MM.1S (cell line): Measurements from ENCODE around the gene BFAR.
"Not testable (repeated sequence)": the region's sequence is repeated elsewhere in the genome, so short reads cannot be mapped to it uniquely, and the experiment has no call there.

Experiments
- DNase-seq: peaks from one replicate; pipeline ENCODE4 v3.0.0-alpha.2; 2015
- H2AFZ ChIP-seq: fragments of 300-600 bp; sonication (generic); 2 replicates; pipeline ENCODE4 v1.6.0; 2016; ENCODE audit warnings: antibody characterized with exemption, low read length
- H3F3A ChIP-seq: fragments of 300-600 bp; sonication (generic); 2 replicates; pipeline ENCODE4 v1.6.1; 2016; ENCODE audit warnings: mild to moderate bottlenecking, antibody characterized with exemption, low read length, moderate library complexity, mixed read lengths; ENCODE audit not compliant: insufficient read depth
- H3K27ac ChIP-seq: fragments of 300-600 bp; sonication (generic); 2 replicates; pipeline ENCODE4 v1.5.1; 2016; ENCODE audit warnings: mild to moderate bottlenecking, low read length
- H3K27me3 ChIP-seq: fragments of 300-600 bp; sonication (generic); replicated peaks from 2 replicates; pipeline ENCODE4 v1.6.0; 2016; ENCODE audit warnings: low read length; ENCODE audit not compliant: insufficient read depth
- H3K36me3 ChIP-seq: fragments of 300-600 bp; sonication (generic); replicated peaks from 2 replicates; pipeline ENCODE4 v1.6.1; 2016; ENCODE audit warnings: mild to moderate bottlenecking, low read length, mixed read lengths; ENCODE audit not compliant: insufficient read depth
- H3K4me1 ChIP-seq: fragments of 300-600 bp; sonication (generic); 2 replicates; pipeline ENCODE4 v1.6.1; 2016; ENCODE audit warnings: low read length, mixed read lengths
- H3K4me2 ChIP-seq: fragments of 300-600 bp; sonication (generic); 2 replicates; pipeline ENCODE4 v1.6.0; 2016; ENCODE audit warnings: low read depth, low read length
- H3K4me3 ChIP-seq: fragments of 300-600 bp; sonication (generic); 2 replicates; pipeline ENCODE4 v1.5.1; 2016; ENCODE audit warnings: low read length, mixed read lengths
- H3K79me2 ChIP-seq: fragments of 300-600 bp; sonication (generic); 2 replicates; pipeline ENCODE4 v1.6.1; 2016; ENCODE audit warnings: mixed run types, low read length, mixed read lengths
- H3K9ac ChIP-seq: fragments of 300-600 bp; sonication (generic); 2 replicates; pipeline ENCODE4 v1.6.1; 2016; ENCODE audit warnings: low read length, mixed read lengths
- H3K9me2 ChIP-seq: fragments of 300-600 bp; sonication (generic); replicated peaks from 2 replicates; pipeline ENCODE4 v1.6.1; 2016; ENCODE audit warnings: mild to moderate bottlenecking, low read length, mixed read lengths; ENCODE audit not compliant: insufficient read depth
- H3K9me3 ChIP-seq: fragments of 300-600 bp; sonication (generic); replicated peaks from 2 replicates; pipeline ENCODE4 v1.6.1; 2016; ENCODE audit warnings: mild to moderate bottlenecking, low read length, mixed read lengths; ENCODE audit not compliant: insufficient read depth
- H4K20me1 ChIP-seq: fragments of 300-600 bp; sonication (generic); 2 replicates; pipeline ENCODE4 v1.6.1; 2016; ENCODE audit warnings: mild to moderate bottlenecking, low read length, moderate library complexity, mixed read lengths; ENCODE audit not compliant: insufficient read depth
- EZH2 ChIP-seq: fragments of 300-600 bp; sonication (generic); optimal IDR thresholded peaks from 2 replicates; pipeline ENCODE3; 2017; ENCODE audit warnings: low read depth, mild to moderate bottlenecking, antibody characterized with exemption, low read length, mixed read lengths
- EZH2phosphoT487 ChIP-seq: fragments of 300-600 bp; sonication (generic); IDR thresholded peaks from 2 replicates; pipeline ENCODE4 v1.6.1; 2018; ENCODE audit warnings: antibody characterized with exemption, low read length
- TF ChIP-seq, protein P1 (sequence below): fragments of 300-600 bp; sonication (generic); IDR thresholded peaks from 2 replicates; pipeline ENCODE4 v1.5.1; 2016; ENCODE audit warnings: antibody characterized with exemption, low read length, mixed read lengths

Gene BFAR

GRCh38 chr16:14677627-14678026 lies 44.9 kb downstream of the BFAR start:
- H3K36me3 ChIP-seq: no peaks in the 10 kb centered on the region
- H3K4me1 ChIP-seq: 0 out of 2 replicates have a peak, but pooled peaks cover under 1% of the 10 kb centered on the region
- no peak overlapping the region for H3K9ac ChIP-seq
- H3K79me2 ChIP-seq: no peaks in the 10 kb centered on the region
- DNase-seq: no peak
- no peaks in the 10 kb centered on the region for H3K9me3 ChIP-seq
- H2AFZ ChIP-seq: no peak overlapping the region
- no peak for TF ChIP-seq EZH2phosphoT487
- TF ChIP-seq, protein P1, sequence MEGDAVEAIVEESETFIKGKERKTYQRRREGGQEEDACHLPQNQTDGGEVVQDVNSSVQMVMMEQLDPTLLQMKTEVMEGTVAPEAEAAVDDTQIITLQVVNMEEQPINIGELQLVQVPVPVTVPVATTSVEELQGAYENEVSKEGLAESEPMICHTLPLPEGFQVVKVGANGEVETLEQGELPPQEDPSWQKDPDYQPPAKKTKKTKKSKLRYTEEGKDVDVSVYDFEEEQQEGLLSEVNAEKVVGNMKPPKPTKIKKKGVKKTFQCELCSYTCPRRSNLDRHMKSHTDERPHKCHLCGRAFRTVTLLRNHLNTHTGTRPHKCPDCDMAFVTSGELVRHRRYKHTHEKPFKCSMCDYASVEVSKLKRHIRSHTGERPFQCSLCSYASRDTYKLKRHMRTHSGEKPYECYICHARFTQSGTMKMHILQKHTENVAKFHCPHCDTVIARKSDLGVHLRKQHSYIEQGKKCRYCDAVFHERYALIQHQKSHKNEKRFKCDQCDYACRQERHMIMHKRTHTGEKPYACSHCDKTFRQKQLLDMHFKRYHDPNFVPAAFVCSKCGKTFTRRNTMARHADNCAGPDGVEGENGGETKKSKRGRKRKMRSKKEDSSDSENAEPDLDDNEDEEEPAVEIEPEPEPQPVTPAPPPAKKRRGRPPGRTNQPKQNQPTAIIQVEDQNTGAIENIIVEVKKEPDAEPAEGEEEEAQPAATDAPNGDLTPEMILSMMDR: no peak
- TF ChIP-seq EZH2: no peak
- H3K27me3 ChIP-seq: no peaks in the 10 kb centered on the region
- no peak overlapping the region for H3K27ac ChIP-seq
- H3K9me2 ChIP-seq: no peaks in the 10 kb centered on the region
- no peaks in the 10 kb centered on the region for H4K20me1 ChIP-seq
- no peak overlapping the region for H3K4me2 ChIP-seq
- H3K4me3 ChIP-seq: no peak overlapping the region
- H3F3A ChIP-seq: peaks cover under 1% of the 10 kb centered on the region; the same call in 1 of the 2 replicates

DNA sequence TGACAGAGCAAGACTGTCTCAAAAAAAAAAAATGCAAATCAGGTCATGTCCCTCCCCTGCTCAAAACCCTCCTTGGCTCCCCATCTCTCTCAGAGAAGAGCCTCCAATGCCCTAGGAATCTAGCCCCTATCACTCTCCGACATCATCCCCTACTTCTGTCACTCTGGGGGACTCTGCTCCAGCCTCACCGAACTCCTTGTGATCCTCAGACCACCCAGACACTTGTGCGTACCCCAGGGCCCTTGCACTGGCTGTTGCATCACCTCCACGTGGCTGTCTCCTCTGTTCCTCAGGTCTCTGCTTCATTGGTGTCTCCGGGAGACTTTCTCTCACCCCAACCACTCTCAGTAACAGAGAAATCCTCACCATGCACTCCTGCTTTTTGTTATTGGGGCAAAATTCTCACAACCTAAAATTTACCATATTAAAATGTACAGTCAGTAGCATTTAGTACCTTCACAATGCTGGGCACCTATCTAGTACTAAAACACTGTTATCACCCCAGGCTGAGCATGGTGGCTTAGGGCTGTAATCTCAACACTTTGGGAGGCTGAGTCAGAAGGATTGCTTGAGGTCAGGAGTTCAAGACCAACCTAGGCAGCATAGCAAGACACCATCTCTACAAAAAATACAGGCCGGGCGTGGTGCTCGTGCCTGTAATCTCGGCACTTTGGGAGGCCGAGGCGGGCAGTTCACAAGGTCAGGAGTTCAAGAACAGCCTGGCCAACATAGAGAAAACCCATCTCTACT lies 46.2 kb downstream of the BFAR start:
- no peaks in the 10 kb centered on the region for H3K4me1 ChIP-seq
- no peak overlapping the region for H3K27ac ChIP-seq
- H4K20me1 ChIP-seq: no peaks in the 10 kb centered on the region
- H3K9me3 ChIP-seq: no peaks in the 10 kb centered on the region
- H3K36me3 ChIP-seq: no peaks in the 10 kb centered on the region
- H3K4me3 ChIP-seq: no peak overlapping the region
- no peak overlapping the region for H2AFZ ChIP-seq
- H3K79me2 ChIP-seq: no peaks in the 10 kb centered on the region
- no peaks in the 10 kb centered on the region for H3K9me2 ChIP-seq
- TF ChIP-seq EZH2 (no peak), EZH2phosphoT487 (no peak)
- TF ChIP-seq, protein P1: no peak
- H3K9ac ChIP-seq: no peak overlapping the region
- no peaks in the 10 kb centered on the region for H3K27me3 ChIP-seq
- no peaks in the 10 kb centered on the region for H3F3A ChIP-seq
- H3K4me2 ChIP-seq: no peak overlapping the region
- no peak for DNase-seq

GRCh38 chr16:14680396-14680795 lies 47.6 kb downstream of the BFAR start:
- not testable (repeated sequence) for H3K27me3 ChIP-seq, H3K79me2 ChIP-seq, H3K4me2 ChIP-seq, H3K9me2 ChIP-seq, H3K9me3 ChIP-seq, H3K4me1 ChIP-seq, H3K27ac ChIP-seq, H3K4me3 ChIP-seq, H4K20me1 ChIP-seq, H3K36me3 ChIP-seq, DNase-seq, H3F3A ChIP-seq, H2AFZ ChIP-seq, H3K9ac ChIP-seq

- Histone ChIP-seq H3K9me2 (no peaks in the 10 kb centered on the region), H3K79me2 (no peaks in the 10 kb centered on the region), H3K27ac (no peak overlapping the region), H3K9ac (no peak overlapping the region), H3K4me1 (no peaks in the 10 kb centered on the region), H3K27me3 (no peaks in the 10 kb centered on the region), H2AFZ (no peak overlapping the region), H4K20me1 (no peaks in the 10 kb centered on the region), H3K36me3 (no peaks in the 10 kb centered on the region), H3K4me2 (no peak overlapping the region), H3F3A (no peaks in the 10 kb centered on the region), H3K4me3 (no peak overlapping the region), H3K9me3 (no peaks in the 10 kb centered on the region)
- TF ChIP-seq EZH2phosphoT487 (no peak), EZH2 (no peak)
- TF ChIP-seq, protein P1: no peak
- no peak for DNase-seq
Observed at GRCh38 chr16:14681115-14681514, 48.4 kb downstream of the BFAR start.
